Measurements from ENCODE around the gene PPRC1.

PPRC1 gene

GRCh38 chr10:102119417-102120141 lies 13.3 kb upstream of the PPRC1 start:
- DNase-seq (ENCODE audit: low spot score) = peak; percentile 35

DNA sequence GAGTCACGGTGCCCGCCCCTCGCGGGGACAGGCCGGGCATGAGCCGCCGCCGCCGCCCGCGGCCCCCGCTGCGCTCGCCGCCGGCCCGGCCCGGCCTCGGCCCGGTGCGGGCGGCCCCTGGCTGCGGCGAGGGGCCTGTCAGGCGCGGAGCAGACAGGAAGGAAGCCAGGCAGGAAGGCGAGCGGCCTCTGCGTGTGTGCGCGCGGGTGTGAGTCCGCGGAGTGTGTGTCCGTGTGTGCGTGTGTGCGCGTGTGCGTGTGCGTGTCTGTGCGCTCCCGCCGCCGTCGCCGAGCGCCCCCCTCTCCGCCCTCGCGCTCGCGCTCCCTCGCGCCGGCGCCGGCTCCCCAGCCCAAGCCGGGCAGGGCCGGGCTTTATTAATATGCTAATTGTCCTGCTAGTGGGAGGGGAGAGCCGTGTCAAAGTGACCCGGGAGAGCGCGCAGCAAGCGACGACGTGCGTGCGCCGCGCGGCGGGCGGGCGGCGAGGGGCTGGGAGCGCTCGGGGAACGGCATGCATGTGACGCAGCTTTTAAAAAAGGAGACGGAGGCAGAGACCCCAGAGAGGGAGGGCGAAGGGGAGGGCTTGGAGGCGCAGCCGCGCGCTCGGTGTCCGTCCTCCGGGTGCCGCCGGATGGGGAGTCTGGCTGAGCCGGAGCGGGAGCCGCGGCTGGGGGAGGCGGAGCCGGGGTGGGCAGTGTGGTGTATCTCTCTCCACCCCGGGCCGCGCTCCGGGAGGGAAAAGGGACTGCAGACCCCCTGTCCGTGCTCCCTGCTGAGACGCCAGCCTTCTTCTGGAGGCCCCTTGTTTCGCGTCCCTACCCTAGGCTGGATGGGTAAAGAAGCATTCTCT lies 12.5 kb upstream of the PPRC1 start, which contains the start of gene LDB1:
Gene LDB1 (minus strand): TSS at position 227 of the 849 bp plus-strand sequence. CDS start 258 bp downstream, outside the sequence.
- peak; percentile 78 for DNase-seq (ENCODE audit: low spot score)

DNA sequence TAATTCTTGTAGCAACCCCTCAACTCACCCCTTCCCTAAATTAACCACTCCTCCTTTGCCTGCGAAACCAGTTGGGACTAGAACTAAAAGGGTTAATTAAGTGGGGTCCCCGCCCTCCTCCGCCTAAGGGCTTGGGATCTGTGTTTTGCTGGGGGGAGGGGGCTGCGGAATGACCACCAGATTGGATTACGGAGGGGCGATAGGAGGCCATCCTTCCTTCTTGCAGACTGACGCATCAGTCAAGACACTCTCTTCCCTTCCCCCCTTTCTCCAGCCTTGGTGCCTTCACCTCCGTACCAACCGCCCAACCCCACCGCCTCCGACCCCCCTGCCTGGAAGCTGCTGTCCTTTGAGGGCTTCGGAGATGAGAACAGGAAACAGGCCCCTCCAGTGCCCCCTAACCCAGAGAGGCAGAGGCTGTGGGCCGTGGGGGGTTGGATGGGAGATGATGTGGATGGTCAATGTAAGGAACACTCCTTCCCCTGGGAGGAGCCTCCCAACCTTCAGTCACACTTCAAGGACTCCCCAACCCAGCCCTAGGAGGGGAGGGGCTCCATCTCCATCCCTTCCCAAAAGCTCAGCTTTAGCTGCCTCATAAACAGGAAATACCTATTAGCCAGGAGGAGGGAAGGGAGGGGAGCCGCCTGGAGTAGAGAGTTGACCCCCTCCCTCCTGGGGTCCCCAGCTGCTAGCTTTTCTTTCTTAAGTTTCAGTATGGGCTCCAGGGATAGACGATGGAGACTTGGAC lies 11.7 kb upstream of the PPRC1 start:
- no peak for DNase-seq (ENCODE audit: low spot score)

DNA sequence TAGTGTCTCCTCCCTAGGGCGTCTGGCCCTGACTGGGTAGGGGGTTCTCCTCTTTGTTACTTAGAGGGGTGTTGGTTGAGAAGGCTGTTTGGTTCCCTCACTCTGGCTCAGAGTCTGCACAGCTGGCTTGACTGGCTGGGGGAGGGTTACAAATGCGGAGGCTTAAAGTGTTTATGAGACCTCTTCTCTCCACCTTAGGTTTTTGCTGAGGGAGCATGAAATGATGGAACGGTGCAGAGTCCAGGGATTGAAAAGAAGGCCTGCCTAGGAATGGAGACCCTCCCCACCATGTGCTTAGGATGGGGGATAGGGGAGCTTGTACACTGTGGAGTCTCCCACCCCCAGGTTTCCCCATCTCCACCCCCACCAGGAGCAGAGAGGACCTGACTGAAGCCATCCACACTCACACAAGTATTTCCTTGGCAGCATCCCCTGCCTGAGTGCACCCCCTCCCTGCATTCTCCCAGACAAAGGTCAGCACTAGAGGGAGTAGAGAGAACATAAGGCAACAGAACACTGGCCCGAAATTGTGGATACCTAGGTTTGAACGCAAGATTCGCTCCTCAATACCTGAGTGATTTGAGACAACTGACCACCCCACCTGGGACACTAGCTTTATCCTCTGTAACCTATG lies 11.0 kb upstream of the PPRC1 start:
- no peak for DNase-seq (ENCODE audit: low spot score)

DNA sequence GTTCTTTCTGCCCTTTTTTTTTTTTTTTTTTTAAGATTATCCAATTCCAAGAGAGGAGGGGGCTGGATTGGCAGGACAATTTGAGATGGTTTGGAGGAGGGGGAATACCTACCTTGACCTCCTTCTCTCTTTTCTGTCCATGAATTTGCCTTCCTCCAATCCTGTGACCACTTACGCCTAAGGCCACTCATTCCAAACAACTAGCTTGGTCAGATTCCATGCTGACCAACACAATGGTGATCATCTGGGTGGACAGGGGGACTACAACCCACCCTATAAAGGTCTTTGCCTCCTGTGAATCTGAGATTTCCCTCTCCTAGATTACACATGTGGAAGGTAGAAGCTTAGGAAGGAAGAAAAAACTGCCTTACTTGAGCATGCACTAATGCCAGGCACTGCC lies 10.4 kb upstream of the PPRC1 start:
- no peak for DNase-seq (ENCODE audit: low spot score)

GRCh38 chr10:102123223-102123622 lies 9.6 kb upstream of the PPRC1 start:
- DNase-seq (ENCODE audit: low spot score) = no peak

DNA sequence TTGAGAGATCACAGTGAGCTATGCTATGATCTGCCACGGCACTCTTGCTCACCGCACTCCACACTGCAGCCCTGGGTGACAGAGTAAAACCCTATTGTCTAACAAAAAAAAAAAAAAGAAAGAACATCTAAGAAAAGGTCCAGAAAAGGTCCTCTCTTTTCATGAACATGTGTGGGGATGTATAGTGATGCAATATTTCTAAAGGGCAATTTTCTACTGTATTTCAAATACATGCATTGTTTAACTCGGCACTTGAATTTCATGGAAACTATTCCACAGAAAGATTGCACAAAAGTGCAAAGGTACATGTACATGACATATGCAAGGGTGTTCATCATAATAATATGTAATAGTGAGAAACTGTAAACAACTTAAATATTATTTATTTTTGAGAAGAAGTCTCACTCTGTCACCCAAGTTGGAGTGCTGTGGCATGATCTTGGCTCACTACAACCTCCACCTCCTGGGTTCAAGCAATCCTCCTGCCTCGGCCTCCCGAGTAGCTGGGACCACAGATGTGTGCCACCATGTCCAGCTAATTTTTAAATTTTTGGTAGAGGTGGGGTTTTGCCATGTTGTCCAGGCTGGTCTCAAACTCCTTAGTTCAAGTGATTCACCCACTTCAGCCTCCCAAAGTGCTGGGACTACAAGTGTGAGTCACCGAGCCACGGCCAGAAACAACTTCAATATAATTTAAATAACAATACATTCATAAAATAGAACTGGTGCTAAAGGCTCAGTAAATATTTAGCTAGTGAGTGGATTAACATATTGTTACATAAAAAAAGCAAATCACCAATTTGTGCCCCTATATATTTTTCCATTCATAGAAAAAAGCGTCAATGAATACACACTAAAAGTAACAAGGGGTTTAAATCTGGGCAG lies 1.3 kb upstream of the PPRC1 start:
- no peak for DNase-seq (ENCODE audit: low spot score)

- no peak for DNase-seq (ENCODE audit: low spot score)
These were observed 662 bp upstream of the PPRC1 start for GRCh38 chr10:102132193-102132562.

- peak; percentile 79 for DNase-seq (ENCODE audit: low spot score)
These were observed 744 bp downstream of the PPRC1 start for GRCh38 chr10:102133373-102134195.

- DNase-seq (ENCODE audit: low spot score) = no peak
These were observed 1.6 kb downstream of the PPRC1 start for GRCh38 chr10:102134416-102134815.

GRCh38 chr10:102135956-102136526 lies 3.2 kb downstream of the PPRC1 start:
- DNase-seq (ENCODE audit: low spot score) = no peak

GRCh38 chr10:102139281-102140110 lies 6.7 kb downstream of the PPRC1 start:
- DNase-seq (ENCODE audit: low spot score) = no peak

- no peak for DNase-seq (ENCODE audit: low spot score)
These were observed 7.4 kb downstream of the PPRC1 start for GRCh38 chr10:102140218-102140617.

DNA sequence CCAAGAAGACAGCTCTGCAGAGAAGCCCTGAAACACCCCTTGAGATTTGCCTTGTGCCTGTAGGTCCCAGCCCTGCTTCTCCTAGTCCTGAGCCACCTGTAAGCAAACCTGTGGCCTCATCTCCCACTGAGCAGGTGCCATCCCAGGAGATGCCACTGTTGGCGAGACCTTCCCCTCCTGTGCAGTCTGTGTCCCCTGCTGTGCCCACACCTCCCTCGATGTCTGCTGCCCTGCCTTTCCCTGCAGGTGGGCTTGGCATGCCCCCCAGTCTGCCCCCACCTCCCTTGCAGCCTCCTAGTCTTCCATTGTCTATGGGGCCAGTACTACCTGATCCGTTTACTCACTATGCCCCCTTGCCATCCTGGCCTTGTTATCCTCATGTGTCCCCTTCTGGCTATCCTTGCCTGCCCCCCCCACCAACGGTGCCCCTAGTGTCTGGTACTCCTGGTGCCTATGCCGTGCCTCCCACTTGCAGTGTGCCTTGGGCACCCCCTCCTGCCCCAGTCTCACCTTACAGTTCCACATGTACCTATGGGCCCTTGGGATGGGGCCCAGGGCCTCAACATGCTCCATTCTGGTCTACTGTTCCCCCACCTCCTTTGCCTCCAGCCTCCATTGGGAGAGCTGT lies 8.2 kb downstream of the PPRC1 start:
- DNase-seq (ENCODE audit: low spot score) = no peak

GRCh38 chr10:102141583-102142107 lies 8.8 kb downstream of the PPRC1 start:
- DNase-seq (ENCODE audit: low spot score) = no peak

DNA sequence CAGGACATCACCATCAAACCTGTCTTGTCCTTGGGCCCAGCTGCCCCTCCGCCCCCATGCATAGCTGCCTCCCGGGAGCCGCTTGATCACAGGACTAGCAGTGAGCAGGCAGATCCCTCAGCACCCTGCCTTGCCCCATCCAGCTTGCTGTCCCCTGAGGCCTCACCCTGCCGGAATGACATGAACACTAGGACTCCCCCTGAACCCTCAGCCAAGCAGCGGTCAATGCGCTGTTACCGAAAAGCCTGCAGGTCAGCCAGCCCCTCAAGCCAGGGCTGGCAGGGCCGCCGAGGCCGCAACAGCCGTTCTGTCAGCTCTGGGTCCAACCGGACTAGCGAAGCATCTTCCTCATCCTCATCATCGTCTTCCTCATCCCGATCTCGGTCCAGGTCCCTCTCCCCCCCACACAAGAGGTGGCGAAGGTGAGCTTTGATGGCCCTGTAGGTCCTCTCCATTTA lies 14.2 kb downstream of the PPRC1 start:
- no peak for DNase-seq (ENCODE audit: low spot score)

- DNase-seq (ENCODE audit: low spot score) = no peak
These were observed 14.7 kb downstream of the PPRC1 start for GRCh38 chr10:102147561-102147960.

DNA sequence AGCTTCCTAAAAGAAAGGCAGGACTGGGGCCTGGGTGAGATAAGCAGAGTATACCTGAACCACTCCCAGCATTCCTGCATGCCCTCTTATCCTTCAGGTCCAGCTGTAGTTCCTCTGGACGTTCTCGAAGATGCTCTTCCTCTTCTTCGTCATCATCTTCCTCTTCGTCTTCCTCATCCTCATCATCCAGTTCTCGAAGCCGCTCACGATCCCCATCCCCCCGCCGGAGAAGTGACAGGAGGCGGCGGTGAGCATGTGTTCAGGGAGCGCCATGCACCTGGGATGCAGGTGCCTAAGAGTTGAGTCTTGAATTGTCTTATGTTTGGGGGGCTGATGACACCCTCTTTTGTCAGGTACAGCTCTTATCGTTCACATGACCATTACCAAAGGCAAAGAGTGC lies 15.4 kb downstream of the PPRC1 start:
- DNase-seq (ENCODE audit: low spot score) = no peak

Measured in SW480 (cell line).